SH-SY5Y (cell line): ENCODE results near the gene COLEC11.

Source experiments
- GATA2 ChIP-seq: IDR thresholded peaks from 2 replicates; pipeline ENCODE4 v1.6.1; 2011; ENCODE audit warnings: mild to moderate bottlenecking, low read depth, low read length
- GATA3 ChIP-seq: IDR thresholded peaks from 2 replicates; pipeline ENCODE4 v1.6.1; 2011; ENCODE audit warnings: low read depth, mild to moderate bottlenecking, low read length, moderate library complexity

- no peak for TF ChIP-seq GATA2
- no peak for TF ChIP-seq GATA3
Measured at GRCh38 chr2:3563521-3563976, 31.4 kb upstream of the COLEC11 start.
